NCI-H82 treated with DMSO at 0.1 percent for 48 hours (cell line): ENCODE measurements around the gene PLCB2.

Experiments
- DNase-seq: peaks from one replicate; lab custom pipeline; 2025; ENCODE audit not compliant: unreplicated experiment; lab: John Stamatoyannopoulos, UW

PLCB2 gene

DNA sequence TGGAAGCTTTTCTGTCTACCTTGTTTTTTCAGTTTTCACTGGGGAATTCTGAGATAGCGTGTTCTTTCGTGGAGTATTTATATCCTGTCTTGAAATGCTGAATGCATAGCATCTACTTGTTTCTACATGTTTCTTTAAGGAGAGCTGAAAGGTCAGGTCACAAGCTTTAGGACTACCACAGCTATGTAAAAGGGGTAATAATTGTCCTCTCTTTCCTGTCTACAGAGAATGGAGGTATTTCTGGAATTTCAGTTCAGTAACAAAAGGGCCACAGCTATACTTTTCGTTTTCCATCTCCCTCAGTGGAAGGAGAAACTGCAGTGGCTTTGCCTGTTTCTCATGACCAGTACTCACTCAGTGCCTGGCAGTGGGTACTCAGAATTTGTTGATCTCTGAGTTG, 20.4 kb upstream of the PLCB2 start:
- DNase-seq, result no peak

DNA sequence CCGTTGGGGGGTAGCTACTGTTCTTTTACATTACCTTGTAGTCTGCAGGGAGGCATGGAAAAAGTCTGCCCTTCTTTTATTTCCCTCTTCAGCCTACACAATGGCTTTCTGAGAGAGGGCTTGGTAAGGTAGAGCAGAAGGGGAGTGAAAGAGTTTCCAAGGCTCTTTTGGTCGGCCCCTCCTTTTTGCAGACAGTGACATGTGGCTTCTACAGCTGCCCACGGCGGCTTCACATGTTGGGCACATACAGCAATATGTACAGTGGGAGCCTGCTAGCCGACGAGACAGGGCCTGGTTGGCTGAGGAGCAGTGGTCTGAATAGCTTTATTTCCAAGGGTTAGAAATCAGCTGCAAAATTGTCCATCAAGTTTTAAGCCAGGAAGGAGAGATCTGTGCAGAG, 19.7 kb upstream of the PLCB2 start:
- DNase-seq, result no peak

DNA sequence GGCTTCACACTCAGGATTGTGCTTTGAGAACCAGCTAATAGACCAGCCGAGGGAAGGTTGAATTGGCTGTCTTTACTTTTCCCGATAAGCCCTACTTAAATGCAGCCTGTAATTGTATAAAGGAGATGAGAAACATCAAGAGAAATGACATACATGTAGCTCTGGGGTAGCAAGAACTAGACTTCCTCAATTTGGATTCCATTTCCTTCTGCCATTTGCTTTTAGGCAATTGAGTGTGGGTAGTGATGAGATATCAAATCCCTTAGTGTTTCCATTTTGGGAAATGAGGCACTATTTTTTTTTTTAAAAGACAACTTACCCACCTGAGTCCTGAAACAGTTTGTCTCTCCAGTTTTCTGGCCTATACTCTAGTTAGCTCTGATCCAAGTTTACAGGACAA, 18.0 kb upstream of the PLCB2 start:
- DNase-seq, result no peak

DNA sequence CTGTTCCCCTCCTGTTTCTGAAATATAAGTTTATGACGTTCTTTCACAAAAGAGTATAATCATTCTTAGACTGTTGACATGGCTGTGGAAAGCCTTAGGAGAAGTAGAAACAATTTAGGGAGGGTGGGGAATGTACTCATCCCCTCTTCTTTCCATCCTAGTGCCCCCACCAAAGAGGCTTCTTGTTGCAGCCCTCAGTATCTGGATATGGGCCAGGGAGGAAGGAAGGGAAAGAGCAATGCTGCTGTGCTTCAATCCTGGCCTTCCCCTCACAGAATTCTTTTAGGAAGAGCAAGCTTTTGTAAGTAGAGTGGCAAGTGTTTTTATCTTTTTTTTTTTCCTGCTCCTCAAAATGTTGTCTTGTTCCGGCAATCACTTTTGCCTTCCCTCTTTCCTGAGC, 17.5 kb upstream of the PLCB2 start:
- no peak for DNase-seq

DNA sequence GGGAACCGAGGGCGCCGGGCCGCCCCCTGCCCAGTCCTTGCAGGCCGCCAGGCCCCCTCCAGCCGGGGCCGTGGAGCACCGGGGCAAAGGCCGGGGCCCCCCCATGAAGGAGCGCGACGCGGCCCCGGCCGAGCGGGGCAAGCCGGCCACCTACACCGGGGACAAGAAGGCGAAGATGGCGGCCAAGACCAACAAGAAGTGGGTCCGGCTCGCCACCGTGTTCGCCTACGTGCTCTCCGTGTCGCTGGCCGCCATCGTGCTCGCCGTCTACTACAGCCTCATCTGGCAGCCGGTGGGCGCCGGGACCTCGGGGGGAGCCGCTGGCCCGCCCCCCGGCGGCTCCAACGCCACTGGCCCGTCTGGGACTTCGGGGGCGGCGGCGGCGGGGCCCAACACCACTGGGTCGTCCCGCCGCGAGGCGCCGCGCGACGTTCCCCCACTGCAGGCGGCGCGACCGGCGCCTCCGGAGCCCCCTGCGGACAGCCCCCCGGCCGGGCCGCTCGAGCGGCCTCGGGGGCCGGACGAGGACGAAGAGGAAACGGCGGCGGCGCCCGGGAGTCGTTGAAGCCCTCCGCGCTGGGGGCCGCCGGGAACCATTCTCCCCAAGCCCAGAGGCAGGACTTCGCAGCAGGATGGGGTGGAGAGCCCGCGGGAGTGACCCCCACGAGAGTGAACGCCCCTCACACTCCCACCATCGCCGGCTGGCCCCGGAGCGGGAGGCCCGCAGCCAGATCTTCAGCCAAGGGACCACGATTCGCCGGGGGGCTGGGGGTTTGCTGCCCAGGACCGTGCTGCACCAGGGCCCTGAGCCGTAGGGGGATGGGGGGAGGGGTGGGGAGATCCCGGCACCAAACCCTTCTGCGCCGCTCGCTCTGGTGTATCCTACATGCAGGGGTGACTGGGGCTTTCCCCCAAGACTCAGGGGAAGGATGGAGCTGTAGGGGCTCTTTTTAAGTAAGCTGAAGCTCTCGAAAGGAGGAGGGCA, 16.5 kb upstream of the PLCB2 start:
- DNase-seq, result no peak

DNA sequence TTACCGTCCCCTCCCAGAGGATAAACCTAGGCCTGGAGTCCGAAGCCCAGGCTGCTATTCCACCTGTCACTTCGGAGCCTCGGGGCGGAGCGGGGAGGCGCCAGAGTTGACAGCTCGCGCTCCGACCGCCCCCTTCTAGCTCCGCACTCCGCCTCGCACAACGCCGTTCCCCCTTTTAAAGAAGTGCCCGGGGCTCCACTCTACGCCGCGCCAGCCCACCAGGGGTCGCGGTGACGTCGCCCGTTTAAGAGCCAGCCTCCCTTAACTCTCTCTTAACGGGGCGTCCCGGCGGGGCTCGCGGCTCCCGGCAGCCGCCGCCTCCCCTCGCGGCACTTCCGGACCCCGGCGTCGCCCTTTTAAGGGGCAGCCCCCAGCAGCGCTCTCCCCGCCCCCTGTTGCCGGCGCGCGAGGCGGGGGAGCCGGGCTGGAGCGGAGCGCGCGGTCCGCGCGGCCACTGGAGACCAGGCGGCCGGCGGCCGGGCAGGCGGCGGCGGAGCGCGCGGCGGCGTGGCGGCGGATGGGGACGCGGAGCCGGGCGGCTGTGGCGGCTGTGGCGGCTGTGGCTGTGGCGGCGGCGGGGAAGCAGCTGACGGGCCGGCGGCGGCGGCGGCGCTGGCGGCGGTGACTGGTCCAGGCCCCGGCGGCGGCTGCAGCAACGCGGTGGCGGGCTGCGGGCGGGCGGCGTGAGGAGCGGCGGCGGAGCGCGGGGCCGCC, 15.7 kb upstream of the PLCB2 start, which contains the start of gene INAFM2:
Gene INAFM2 (plus strand): TSS at position 454 of the 714 bp plus-strand sequence. CDS start 364 bp downstream, outside the sequence.
- DNase-seq, result peak; percentile 93

DNA sequence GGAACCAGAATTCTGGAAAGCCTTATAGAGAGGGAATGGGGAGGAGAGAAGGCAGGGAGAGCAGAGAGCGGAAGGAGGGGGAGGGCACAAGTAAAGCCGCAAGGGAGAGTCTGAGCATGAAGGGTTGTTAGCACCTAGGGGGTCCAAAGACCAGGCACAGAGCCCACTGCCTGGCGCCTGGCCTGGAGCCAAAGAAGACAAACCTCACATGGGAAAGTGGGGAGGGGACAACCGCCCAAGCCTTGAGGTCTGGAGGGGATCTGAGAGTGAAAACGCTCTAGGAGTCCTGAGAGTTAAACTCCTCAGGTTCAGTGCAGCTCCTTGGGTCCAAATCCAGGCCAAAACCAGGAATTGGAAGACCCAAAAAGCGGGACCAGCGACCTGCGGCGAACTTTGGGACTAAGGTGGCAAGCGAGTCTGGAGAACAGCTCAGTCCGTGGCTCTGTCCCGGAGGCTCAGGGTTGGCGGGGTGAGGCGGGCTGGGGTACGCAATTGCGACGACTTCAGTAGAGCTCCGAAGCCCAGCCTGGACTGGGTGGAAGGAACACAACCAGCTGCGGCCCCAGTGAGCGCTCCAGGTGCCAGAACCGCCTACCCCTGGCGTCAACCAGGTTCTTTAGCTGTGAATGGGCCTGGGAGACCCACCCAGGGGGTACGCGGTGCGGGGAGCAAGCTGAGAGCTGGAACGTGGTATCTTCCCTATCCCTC, 14.9 kb upstream of the PLCB2 start:
- no peak for DNase-seq

DNA sequence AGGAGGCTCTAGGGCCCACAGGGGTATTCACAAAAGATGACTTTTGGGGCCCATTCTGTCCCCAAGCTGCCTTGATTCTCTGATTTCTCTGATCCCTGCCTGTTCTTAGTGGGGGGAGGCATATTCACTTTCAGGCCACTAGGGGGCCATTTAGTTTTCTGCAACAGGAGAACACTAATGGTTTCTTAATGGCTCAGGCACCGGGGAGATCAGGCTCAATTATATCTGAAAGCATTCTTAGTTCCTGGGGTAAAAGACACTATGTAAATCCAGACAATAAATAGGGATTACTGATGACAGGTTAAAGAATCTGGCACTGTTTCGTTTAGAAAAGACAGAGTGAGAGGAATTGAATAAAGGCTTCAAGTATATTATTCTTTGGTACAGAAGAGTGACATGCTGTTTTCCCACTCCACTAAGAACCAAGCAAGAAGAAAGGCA, 13.2 kb upstream of the PLCB2 start:
- DNase-seq, result peak; percentile 81

DNA sequence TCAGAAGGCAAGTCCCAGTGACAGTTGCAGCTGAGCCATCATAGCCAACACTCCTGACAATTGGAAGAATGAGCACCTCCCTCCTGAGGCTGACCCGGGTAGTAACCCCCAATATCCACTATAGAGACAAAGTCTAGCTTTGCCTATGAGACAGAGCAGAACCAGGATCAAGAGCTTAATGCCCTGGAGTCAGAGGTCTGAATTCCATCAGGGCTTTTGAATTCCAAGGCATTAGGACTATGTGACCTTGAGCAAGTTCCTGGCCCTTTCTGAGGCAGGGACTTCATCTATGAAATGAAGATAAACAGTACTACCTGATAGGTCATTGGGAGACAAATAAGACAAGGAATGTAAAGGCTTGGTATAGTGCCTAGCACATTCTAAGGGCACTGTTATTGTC, 12.7 kb upstream of the PLCB2 start:
- DNase-seq, result no peak

DNA sequence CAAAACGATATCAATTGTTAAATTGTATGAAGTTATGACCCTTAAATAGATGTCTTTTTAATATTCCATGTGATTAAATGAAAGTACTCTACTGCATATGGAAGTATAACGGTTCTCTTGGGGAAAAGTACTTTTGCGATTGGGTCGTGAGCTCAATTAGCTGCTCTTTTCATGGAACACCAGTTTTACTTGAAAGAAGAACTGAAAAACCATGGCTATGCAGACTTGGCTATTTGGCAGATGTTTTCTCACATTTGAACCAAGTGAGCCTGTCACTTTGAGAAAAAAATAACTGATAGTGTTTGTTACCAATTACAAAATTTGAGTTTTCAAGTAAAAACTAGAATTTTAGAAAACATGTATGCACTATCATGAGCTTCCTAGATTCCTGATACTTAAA, 9.8 kb upstream of the PLCB2 start:
- DNase-seq, result no peak

DNA sequence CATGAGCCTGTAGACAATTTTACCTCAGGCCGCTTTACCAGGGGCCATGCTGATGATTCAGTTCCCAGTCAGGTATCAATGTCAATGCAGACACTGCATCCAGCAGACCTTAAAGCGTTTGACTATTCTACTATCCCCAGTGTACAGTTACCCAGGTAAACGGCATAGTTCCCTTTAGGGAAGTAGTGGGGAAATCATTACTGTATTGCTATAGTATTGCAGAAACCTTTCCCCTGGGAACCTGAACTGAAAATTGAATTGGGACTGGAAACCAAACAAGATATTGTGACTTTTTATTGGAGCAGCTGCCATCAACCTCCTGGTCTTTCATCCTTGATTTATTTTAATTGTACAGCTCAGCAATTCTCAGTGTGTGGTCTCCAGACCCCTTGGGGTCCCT, 9.2 kb upstream of the PLCB2 start:
- DNase-seq, result no peak

DNA sequence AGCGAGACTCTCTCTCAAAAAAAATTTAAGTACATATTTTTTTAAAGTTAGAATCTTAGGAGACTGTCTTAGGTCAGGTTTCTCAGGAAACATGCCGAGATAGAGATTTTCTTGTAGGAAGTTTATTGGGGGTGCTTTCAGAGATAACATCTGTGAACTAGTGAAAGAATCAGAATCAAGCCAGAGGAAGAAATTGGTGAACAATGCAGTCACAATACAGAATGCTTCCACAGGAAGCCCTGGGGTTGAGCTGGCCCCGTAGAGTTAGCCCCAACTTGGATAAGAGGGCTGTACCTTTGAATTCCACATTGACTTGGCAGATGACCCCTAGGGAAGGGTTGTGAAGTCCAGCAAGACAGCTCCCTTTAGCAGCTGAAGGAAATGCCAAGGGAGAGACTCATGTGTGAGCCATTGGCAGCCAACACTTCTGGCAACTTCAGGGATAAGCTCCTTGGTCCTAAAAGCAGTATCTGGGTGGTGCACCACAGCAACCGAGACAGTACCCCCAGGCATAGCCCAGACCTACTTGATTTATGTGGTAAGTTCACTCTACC, 7.1 kb upstream of the PLCB2 start:
- no peak for DNase-seq

DNA sequence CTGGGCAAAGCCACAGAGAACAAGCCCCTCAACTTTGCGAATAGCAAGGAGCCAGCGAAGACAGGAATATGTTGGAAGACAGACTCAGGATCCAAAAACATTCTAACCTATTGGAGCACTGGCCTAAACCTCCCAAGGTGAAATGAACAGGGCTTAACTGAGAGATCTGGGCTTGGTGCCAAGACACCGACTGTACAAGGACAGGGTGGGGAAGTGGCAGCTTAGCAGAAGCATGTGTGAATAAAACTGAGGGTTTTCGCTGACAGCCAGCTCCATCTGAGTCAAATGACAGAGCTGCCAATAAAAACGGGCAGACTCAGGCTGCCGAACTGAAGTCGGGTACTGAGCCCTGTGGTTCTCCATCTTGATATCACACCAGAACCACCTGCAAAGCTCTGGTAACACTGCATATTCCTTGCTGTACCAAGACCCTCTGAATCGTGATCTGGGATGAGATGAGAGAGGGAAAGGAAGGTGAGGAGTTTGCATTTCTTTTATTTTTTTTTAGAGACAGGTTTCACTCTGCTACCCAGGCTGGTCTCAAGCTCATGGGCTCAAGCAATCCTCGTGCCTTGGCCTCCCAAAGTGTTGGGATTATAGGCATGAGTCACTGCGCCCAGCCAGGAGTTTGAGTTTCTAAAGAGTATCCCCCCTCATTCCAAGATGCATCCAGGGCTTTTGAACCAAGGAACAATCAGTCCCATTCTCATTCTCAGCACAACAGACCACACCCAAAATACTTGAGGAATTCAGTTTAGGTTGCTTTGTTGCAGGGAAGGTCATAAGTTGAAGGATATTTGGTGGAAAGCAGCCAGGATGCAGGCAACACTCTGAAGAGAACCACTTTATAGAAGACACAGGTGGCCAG, 6.0 kb upstream of the PLCB2 start:
- peak; percentile 90 for DNase-seq

DNA sequence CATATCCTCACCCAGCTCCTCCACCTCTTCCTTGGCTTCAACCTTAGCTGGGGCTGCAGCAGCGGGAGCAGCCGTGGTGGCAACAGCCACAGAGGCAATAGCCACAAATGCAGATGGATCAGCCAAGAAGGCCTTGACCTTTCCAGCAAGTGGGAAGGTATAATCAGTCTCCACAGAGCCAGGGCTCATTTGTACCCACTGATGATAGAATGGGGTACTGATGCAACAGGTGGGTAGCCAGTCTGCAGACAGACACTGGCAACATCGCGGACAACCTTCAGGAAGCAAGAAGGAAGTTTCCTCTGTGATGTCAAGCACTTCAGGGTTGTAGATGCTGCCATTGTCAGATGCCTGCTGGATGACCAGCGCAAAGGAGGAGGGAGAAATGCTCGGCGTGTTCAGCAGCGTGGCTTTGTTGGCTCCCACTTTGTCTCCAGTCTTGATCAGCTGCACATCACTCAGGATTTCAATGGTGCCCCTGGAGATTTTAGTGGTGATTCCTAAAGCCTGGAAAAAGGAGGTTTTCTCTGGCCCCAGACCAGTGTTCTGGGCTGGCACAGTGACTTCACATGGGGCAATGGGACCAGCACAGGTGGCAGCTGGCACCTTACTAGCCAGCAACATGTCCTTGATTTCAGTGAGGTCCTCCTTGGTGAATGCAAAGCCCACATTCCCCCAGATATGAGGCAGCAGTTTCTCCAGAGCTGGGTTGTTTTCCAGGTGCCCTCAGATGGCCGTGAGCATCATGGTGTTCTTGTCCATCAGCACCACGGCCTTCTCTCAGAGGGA, 4.8 kb upstream of the PLCB2 start:
- DNase-seq, result no peak

DNA sequence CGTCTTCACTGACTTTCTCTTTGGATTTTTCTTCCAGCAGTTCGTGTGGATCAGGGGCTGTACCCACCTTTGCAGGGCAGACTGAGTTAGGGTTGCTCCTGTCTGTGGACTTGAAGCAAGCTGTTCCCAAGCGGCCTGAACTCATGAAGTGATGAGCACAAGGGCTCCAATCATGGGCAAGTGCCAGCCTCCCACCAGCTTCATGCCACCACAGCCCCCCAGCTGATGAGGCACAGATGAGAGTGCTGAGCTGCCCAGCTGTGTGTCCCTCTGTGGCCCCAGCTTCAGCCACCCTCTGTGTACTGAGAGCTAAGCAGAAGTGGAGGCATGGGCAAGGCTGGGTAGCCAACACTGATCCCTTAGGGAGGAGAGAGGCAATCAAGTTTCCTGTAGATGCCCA, 3.3 kb upstream of the PLCB2 start:
- DNase-seq, result no peak

DNA sequence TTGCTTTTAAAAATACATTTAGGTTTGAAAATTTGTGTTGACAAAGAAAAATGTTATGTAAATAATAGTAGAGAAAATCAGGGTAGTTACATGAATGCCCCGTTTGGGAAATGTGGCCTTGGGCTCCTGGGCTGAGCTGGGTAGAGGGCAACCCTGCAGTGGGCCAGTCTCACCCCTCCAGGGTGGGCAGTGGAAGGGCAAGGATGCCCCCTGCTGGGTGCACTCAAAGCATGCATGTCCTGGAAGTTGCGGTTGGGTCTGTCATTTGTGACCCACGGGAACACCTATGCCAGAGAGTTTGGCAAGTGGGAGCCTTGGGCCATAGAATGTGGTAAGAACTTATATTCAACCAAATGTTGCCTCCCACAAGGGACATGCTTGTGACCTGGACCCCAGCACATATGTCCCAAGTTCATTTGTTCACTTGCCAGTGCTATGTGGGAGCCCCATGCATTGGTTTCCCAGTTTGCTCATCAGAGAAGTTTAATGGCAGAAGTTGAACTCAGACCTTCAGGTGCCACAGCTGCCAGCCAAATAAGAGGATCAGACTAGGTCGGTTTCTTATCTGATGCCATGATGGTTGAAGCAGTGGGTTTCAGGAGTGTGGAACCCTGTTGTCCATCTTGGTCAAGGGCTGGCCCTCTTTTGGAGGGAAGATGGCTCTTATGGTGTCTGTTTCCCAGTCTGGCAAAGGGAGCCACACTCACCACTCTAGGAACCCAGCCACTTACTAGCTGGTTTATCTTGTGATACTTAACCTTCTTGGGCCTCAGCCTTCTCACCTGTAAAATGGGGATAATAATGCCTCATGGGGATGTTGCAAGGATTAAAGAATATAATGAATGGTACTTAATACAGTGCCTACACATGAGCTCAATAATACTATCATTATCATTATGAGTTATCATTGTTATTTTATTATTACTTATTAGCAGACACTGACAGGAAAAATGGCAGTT, 2.5 kb upstream of the PLCB2 start:
- DNase-seq, result no peak

DNA sequence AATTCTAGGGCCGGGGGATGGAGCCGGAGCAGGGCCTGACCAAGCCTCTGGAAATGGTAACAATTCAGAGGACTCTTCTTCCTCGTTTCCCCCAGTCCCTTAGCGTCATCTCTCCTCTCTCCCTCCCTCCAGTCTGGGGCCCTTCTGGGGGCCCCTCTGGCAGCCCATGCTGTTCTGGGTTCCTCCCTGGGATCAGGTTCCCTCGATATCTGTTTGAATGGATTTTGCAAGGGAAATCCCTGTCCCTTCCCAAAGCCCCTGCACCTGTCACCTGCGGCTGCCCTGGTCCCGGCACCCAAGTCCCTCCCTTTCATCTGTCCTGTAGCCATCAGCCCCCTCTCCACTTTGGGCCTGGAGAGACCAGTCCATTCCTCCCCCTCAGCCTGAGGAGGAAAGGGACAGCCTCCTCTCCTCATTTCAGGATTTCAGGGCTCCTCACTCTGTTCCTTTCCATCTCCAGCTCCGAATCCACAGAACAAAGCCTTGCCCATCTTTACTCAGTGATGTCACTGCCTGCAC, 1.7 kb upstream of the PLCB2 start:
- no peak for DNase-seq

DNA sequence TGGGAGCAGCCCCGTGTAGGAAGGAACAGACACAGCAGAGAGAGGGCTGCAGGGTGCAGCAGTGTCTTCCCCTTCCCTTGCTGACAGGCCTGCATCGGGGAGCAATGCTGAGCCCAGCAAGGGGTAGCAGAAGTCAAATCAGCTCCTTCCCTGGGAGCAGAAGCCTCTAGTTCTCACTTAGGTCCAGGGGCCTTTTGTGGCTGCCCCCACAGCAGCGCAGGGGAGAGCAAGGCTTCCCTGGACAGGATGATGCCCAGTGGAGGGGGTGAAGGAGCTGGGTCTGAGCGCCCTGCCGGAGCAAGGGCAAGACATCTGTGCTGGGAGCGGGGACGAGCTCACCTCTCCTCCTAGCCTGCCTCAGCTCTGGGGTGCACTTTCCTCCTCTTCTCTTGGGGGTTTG, 827 bp downstream of the PLCB2 start:
- no peak for DNase-seq
